ENCODE results near the gene PACSIN2.

Gene PACSIN2

DNA sequence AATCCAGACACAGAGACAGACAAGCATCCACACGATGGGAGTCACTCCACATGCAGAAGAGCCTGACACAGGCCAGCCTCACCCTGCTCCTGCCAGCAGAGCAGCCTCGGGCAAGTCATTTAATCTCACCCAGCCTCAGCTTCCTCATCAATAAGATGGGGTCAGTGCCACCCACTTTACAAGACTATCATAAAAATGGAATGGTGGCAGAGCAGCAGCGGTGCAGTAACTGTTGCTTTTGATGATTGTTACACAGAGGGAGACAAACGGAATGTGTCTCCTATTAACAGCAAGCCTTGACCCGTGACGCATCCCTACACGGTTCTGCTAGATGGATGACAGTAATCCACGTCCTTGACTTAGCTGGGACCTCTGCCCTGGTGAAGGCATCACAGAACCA, 131.8 kb downstream of the PACSIN2 start:
- DNase-seq (ENCODE audit: low read depth): no peak
- H3K4me3 ChIP-seq (ENCODE audit: control insufficient read depth, low read depth, low read length): no peak overlapping the region
- TF ChIP-seq, protein P1, sequence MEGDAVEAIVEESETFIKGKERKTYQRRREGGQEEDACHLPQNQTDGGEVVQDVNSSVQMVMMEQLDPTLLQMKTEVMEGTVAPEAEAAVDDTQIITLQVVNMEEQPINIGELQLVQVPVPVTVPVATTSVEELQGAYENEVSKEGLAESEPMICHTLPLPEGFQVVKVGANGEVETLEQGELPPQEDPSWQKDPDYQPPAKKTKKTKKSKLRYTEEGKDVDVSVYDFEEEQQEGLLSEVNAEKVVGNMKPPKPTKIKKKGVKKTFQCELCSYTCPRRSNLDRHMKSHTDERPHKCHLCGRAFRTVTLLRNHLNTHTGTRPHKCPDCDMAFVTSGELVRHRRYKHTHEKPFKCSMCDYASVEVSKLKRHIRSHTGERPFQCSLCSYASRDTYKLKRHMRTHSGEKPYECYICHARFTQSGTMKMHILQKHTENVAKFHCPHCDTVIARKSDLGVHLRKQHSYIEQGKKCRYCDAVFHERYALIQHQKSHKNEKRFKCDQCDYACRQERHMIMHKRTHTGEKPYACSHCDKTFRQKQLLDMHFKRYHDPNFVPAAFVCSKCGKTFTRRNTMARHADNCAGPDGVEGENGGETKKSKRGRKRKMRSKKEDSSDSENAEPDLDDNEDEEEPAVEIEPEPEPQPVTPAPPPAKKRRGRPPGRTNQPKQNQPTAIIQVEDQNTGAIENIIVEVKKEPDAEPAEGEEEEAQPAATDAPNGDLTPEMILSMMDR (conservative IDR thresholded peaks at IDR 0.05; ENCODE audit: control insufficient read depth, insufficient read depth, low read depth, low read length): no peak

DNA sequence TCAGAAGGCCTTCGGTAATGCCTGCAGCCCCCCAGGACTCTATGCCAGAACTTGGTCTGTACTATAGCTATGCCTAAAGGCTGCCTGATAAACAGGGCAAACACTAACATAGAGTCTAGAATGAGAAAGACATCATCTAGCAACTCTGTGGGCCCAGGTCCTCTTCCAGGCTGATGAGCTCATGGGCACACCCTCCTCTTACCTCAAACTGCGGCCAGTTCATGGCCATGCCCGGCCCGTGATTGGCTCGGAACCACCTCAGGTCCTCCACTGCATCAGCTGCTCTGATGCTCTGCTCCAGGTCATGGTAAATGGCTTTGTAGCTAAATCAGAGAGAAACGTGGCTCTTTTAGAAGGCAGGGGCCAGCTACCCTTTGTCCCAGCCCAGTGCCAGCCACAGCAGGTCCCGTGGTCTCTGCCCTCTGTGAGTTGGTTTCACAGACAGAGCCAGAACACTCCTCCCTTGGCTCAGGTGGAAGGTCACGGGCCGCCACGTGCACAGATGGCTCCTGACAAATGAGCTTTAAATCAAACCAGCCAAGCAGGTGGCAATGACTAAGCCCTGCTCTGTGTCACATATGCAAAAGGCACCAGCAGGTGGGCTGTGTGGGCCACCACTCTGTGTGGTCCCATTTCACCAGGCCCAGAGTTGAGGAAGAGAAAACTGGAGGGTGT, 132.8 kb downstream of the PACSIN2 start:
- TF ChIP-seq, protein P1 (conservative IDR thresholded peaks at IDR 0.05; ENCODE audit: control insufficient read depth, insufficient read depth, low read depth, low read length): no peak
- no peak overlapping the region for H3K4me3 ChIP-seq (ENCODE audit: control insufficient read depth, low read depth, low read length)
- no peak for DNase-seq (ENCODE audit: low read depth)

DNA sequence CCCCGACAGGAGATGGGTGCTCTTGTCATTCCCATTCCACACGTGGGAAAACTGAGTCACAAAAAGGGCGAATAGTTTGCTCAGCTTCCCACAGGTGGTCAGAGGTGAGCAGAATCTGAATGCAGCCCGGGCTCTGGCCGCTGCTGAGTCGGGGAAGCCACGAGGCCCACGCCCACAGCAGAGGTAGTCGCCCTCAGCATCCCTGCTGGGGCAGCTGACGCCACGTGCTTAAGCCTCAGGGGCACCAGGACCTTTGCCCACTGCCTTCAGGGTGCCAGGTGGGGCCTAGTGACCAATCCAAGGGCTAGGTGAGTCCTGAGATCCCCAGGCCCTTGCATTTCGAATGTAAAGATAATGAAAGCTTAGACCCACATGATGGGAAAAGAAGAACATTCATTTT, 133.7 kb downstream of the PACSIN2 start:
- TF ChIP-seq, protein P1 (conservative IDR thresholded peaks at IDR 0.05; ENCODE audit: control insufficient read depth, insufficient read depth, low read depth, low read length): no peak
- DNase-seq (ENCODE audit: low read depth): no peak
- no peak overlapping the region for H3K4me3 ChIP-seq (ENCODE audit: control insufficient read depth, low read depth, low read length)

DNA sequence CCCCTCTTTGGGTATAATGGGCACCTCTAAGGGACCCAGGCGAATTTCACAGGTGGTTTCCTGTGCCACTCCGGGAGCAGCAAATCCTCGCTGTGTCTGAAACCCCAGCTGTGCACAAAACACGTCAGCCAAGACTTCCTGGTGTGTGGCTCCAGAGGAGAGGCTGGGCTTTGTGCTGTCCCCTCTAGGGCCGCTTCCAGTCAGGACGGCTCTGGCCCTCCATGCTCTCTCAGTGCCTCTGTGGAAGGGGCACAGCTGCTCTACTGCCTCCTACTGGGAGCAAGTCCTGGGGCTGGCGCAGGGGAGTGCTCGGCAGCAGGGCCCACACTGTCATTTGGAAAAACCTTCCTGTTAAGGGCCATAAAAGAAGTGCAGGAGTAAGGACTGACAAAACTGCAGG, 134.1 kb downstream of the PACSIN2 start:
- no peak overlapping the region for H3K4me3 ChIP-seq (ENCODE audit: control insufficient read depth, low read depth, low read length)
- TF ChIP-seq, protein P1 (conservative IDR thresholded peaks at IDR 0.05; ENCODE audit: control insufficient read depth, insufficient read depth, low read depth, low read length): no peak
- no peak for DNase-seq (ENCODE audit: low read depth)

DNA sequence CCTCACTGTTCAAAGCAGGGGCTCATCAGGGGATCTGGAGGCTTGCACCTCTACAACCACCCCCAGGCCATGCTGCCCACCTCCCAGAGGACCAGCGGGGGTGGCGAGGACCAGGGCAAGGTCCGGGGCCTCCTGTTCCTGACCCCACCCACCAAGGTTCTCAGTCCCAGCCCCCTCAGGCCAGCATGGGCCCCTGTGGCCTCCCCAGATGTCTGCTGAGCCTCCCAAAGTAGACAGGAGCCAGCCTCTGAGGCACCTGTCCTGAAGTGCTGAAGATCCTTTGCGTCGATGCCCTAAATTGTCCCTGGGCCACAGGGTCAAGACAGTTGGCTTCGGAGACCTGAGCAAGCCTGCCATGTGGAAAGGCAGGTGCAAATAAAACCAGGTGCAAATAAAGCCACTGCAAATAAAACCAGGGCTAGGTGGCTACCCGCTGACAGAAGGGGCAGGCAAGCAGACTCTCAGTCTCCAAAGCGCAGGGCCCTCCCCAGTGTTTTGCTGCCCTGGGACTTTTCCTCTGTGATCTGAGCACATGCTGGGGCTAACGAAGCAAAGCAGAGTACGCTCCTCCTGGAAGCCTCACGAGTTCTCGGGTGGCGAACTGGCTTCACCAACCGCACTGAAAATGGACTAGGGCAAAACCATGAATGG, 135.5 kb downstream of the PACSIN2 start:
- no peak for DNase-seq (ENCODE audit: low read depth)
- TF ChIP-seq, protein P1 (conservative IDR thresholded peaks at IDR 0.05; ENCODE audit: control insufficient read depth, insufficient read depth, low read depth, low read length): no peak
- H3K4me3 ChIP-seq (ENCODE audit: control insufficient read depth, low read depth, low read length): no peak overlapping the region

DNA sequence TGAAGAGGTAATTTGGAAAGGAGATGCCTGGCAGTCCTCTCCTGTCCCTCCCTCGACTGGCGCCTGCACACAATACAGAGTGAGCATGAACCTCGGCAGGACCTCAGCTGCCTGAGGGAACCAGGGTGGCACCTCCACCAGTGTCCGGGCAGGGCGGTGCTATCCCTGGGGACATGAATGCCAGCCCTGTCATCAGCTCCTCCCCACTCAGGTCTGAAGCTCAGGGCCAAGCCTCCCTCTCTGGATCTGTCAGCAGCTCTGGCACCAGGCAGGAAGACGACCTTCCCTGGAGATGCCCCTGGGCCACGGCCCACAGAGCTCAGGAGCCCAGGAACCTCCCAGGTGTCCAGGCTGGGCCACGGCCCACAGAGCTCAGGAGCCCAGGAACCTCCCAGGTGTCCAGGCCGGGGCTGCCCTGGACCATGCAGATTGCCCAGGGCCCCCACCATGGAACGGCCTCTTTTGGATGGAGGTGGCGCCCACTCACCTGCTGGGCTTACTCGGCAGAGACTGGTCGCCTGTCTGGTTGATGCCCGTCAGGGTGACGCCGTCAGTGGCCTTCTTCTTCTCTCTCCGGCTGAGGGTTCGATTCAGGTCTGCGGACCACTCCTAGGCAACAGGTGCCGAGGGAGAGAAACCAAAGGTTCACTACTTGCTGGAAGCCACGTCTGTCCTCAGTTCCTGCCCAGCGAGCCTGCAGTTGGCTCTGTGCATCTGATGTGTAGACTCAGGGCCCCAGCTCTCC, 136.2 kb downstream of the PACSIN2 start:
- no peak for DNase-seq (ENCODE audit: low read depth)
- no peak overlapping the region for H3K4me3 ChIP-seq (ENCODE audit: control insufficient read depth, low read depth, low read length)
- TF ChIP-seq, protein P1 (conservative IDR thresholded peaks at IDR 0.05; ENCODE audit: control insufficient read depth, insufficient read depth, low read depth, low read length): no peak
